TTC549 (cell line): ENCODE data around the gene POLA1.
"Not testable (repeated sequence)": the region's sequence is repeated elsewhere in the genome, so short reads cannot be mapped to it uniquely, and the experiment has no call there.

Source experiments
- FAIRE-seq: peaks from 2 replicates; lab custom pipeline; 2012; peaks lifted over from hg19 to GRCh38; lab: Jason Lieb, UNC

The POLA1 gene, protein sequence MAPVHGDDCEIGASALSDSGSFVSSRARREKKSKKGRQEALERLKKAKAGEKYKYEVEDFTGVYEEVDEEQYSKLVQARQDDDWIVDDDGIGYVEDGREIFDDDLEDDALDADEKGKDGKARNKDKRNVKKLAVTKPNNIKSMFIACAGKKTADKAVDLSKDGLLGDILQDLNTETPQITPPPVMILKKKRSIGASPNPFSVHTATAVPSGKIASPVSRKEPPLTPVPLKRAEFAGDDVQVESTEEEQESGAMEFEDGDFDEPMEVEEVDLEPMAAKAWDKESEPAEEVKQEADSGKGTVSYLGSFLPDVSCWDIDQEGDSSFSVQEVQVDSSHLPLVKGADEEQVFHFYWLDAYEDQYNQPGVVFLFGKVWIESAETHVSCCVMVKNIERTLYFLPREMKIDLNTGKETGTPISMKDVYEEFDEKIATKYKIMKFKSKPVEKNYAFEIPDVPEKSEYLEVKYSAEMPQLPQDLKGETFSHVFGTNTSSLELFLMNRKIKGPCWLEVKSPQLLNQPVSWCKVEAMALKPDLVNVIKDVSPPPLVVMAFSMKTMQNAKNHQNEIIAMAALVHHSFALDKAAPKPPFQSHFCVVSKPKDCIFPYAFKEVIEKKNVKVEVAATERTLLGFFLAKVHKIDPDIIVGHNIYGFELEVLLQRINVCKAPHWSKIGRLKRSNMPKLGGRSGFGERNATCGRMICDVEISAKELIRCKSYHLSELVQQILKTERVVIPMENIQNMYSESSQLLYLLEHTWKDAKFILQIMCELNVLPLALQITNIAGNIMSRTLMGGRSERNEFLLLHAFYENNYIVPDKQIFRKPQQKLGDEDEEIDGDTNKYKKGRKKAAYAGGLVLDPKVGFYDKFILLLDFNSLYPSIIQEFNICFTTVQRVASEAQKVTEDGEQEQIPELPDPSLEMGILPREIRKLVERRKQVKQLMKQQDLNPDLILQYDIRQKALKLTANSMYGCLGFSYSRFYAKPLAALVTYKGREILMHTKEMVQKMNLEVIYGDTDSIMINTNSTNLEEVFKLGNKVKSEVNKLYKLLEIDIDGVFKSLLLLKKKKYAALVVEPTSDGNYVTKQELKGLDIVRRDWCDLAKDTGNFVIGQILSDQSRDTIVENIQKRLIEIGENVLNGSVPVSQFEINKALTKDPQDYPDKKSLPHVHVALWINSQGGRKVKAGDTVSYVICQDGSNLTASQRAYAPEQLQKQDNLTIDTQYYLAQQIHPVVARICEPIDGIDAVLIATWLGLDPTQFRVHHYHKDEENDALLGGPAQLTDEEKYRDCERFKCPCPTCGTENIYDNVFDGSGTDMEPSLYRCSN (N-terminal part only)

GRCh38 chrX:24693453-24694202, at the start of gene POLA1:
Gene POLA1, plus strand, starts transcription at chrX:24693918. Its CDS starts 44 bp downstream, at chrX:24693962.
- no peak for FAIRE-seq

DNA sequence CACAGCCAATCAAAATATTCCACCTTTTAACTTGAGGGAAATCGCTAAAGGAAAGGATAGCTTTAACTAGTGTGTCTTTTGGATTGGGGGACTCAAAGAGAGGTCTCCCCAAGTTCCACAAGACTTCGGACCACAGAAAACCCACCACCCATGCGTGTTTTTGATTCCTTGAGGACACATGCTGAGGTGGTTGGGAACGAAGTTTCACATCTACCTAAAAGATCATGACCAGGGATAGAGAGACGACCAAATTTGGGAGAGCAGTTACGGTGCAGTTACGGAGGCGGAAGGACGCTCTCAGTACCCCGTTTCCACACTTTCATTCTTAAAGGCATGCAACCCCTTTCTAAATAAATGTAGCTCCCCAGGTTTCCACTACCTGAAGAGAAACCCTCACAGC, 47.7 kb upstream of the POLA1 start:
- FAIRE-seq: no peak

- no peak for FAIRE-seq
Observed at GRCh38 chrX:24646745-24647182, 47.0 kb upstream of the POLA1 start.

- FAIRE-seq: no peak
Observed at GRCh38 chrX:24647257-24648058, 46.3 kb upstream of the POLA1 start, which contains the start of gene PCYT1B. Gene PCYT1B, minus strand, starts transcription at chrX:24647347. Its CDS starts 242 bp downstream, at chrX:24647105.

DNA sequence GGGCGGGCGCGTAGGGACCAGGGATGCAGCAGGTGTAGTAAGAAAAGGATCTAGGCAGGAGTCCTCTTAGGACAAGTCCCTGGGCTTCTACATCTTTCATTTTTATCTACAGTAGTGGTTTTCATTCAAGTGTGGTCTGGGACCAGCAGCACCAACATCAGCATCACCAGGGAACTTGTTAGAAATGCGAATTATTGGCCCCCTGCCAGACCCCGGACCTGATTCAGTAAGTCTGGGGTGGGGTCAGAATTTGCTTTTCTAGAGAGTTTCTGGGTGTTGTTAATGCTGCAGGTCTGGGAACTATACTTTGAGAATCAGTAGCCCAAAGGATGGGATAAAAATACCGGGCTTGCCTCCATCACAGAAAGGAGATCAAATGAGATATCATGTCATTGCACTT, 45.2 kb upstream of the POLA1 start:
- no peak for FAIRE-seq

DNA sequence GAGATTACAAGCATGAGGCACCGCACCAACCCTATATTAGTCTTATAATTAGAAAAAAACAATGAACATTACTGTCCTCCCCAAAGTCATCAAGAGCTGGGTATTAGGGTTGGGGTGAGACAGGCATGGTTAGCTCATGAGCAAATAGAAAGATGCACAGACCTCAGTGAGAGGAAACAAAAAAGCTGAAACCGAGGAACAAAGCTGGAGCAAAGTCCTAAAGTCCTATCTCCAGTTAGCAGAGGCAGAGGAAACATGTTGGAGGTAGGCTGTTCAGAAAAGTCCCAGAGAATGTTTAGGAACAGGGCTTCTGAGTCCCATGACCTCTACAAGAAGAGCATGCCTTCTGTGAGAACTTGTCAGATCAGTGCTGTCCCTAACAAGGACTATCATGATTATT, 41.9 kb upstream of the POLA1 start:
- no peak for FAIRE-seq

- not testable (repeated sequence) for FAIRE-seq
Observed at GRCh38 chrX:24655679-24656078, 38.0 kb upstream of the POLA1 start.

DNA sequence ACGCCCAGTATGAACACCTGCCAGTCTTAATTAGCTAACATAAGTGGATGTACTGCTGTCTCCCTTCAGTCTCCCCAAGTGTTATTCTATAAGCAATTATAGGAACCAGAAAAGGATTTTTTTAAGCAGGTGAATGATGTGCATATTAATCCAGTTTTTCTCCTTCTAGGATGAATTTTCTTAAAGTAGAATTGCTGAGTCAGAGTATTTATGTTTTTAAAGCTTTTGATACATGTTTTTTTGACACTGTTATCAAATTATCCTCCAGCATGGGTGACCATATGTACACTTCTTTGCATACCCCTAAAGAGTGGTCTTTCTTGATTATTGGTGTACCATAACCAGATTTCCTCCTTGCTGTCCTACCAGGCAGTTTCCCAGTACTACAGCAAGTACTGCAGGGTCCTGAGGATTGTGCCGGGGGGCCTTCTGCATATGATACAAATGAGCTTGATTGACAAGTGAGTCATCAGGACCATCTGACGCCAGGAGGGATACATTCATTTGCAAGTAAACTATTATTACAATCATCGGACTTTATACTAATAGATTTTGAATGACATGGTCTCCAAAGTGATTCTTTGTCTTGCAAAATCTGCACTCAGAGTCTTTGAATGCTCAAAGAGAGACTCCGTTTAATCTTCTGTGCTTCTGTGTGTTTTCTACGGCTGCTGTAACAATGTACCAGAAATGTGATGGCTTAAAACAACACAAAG, 35.9 kb upstream of the POLA1 start:
- FAIRE-seq: no peak

GRCh38 chrX:24658421-24658820, 35.3 kb upstream of the POLA1 start:
- no peak for FAIRE-seq

GRCh38 chrX:24659106-24659505, 34.6 kb upstream of the POLA1 start:
- FAIRE-seq: no peak

DNA sequence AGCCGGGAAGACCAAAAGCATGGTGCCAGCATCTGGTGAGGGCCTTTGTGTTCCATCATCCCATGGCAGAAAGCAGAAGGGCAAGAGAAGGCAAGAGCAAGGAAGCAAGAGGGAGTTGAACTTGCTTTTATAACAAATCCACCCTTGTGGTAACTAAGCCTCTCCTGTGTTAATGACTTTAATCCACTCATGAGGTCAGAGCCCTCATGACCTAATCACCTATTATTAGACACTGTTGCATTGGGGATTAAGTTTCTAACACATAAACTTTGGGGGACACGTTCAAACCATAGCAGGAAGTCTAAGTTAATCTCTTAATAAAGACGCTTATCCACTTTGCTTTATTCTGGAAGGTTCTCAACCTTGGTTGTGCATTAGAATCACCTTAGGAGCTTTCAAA, 34.1 kb upstream of the POLA1 start:
- FAIRE-seq: no peak

DNA sequence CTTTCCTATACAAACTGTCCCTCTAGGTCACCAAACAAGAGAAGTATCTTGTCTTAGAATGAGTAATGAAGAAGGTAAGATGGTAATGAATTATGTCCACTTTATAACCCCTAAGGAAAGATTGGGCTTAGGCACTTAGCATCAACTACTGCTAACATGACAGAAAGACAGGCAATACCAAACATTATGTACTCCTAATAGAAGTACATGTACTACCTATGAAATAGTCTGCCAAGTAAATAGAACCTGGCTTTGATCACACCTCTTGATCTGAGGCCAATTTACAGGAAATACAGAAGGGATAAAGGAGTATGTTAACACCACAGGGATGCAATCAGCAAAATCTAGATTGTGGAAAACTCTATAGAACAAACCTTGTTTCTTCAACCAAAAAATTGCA, 32.4 kb upstream of the POLA1 start:
- FAIRE-seq: no peak

DNA sequence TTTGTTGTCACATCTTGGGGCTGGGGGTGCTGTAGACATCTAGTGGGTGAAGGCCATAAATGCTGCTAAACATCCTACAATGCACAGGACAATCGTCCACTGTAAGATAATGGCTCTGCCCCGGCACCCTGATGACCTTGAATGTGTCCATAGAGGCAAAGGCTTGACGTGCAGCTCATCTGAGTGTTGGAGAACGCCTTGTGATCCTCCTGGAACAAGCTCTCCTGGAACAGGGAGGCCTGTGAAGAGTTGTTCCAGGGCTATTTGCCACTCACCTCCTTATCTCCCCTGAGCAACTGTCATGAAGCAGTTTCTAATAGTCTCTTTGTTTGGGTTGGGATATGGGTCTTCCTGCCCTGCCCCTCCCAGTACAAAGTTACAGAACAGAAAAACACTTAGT, 31.4 kb upstream of the POLA1 start:
- FAIRE-seq: no peak

DNA sequence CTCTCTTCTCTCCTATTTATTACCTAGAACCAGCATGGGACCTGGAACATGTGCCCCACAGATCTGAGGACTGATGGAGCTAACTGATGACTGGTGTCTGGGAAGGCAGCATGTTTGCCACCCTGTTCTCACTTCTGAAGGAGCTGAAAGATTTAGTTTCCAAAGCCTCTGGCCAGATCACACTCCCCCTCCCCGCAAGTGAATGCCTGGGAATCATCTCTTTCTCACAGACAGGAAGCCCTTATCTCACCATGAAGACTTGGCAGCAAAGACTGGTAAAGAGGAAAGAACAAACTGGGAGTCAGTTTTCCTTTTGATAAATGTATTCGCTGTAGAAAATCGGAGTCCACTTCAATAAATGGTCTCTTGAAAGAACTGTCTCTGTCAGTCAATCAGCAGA, 25.6 kb upstream of the POLA1 start:
- FAIRE-seq: no peak

DNA sequence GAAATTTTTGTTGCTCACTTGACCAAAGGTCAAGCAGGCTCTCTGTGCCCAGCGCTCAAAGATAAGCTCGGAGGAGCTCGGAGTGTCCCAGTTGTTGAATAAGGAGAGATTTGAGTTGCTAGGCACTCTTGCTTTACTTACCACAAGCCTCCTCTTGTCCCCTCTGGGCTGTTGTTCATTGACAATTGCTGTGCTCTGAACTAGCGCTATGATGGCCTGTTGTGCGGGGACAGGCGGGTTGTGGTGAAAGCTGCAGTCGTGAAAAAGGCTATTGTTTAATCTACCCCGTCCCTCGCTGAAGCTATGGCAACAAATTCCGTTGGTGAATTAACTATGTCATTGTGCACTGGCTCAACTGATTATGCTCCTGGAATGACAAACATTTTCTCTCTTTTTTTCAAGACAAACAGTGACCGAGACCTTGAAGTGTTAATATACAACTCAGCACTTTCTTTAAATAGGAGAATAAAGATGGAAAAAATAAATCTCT, 21.0 kb upstream of the POLA1 start:
- no peak for FAIRE-seq

GRCh38 chrX:24673424-24673823, 20.3 kb upstream of the POLA1 start:
- FAIRE-seq: no peak

- peak; percentile 46 for FAIRE-seq
Observed at GRCh38 chrX:24676403-24677024, 17.2 kb upstream of the POLA1 start.

DNA sequence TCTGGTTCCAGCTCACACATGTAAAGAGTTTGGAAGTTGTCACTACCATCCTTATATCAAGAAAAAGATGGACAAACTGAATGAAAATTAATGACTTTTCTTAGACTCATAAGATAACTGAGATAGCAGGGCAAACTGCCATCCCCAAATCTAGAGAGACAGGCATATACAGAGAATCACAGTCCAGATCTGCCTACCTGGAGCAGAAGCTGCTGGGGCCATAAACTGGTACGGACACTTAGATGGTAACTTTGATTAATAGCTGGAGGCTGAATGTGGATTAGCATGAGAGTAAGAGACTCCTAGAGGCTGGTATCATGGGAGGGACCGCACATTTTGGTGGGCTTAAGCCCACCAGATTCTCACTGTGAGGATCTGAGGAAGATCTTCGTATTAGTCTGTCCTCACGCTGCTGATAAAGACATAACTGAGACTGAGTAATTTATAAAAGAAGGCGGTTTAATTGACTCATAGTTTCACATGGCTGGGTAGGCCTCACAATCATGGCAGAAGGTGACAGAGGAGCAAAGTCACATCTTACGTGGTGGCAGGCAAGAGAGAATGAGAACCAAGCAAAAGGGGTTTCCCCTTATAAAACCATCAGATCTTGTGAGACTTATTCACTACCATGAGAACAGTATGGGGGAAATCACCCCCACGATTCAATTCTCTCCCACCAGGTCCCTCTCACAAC, 10.8 kb upstream of the POLA1 start:
- FAIRE-seq: no peak

GRCh38 chrX:24684048-24684447, 9.7 kb upstream of the POLA1 start:
- FAIRE-seq: no peak
